Mucosa of descending colon (tissue), 3 donors: ENCODE results near the gene MFSD2B. TPM values are rescaled to one million over a fixed set of nuclear protein-coding genes. Genes with fewer than 3 reads are reported as not detected.
A peak's percentile ranks its signal among the peaks of the same experiment; 100 is the strongest.

ENCODE experiments used
- ATAC-seq: fragments of 200-7000 bp; cut with Tn5 transposase; one replicate; pipeline ENCODE4 v1.9.1; 2020; ENCODE audit warnings: mild to moderate bottlenecking, moderate library complexity
- DNase-seq, 3 donors: peaks; one replicate each; pipeline ENCODE4 v3.0.0-alpha.2; 2020
- H3K36me3 ChIP-seq: fragments of 200-600 bp; one replicate; pipeline ENCODE4 v1.8.0; 2021; ENCODE audit warnings: low read depth, mild to moderate bottlenecking
- H3K4me1 ChIP-seq: fragments of 200-600 bp; one replicate; pipeline ENCODE4 v1.8.0; 2021; ENCODE audit warnings: low read depth, mild to moderate bottlenecking
- H3K4me3 ChIP-seq: fragments of 200-600 bp; one replicate; pipeline ENCODE4 v1.8.0; 2021; ENCODE audit warnings: mild to moderate bottlenecking
- H3K9me3 ChIP-seq: fragments of 200-600 bp; one replicate; pipeline ENCODE4 v1.8.0; 2021; ENCODE audit warnings: mild to moderate bottlenecking
- CTCF ChIP-seq: fragments of 200-600 bp; IDR thresholded peaks from one replicate; pipeline ENCODE4 v1.8.0; 2022; ENCODE audit warnings: antibody characterized with exemption, mild to moderate bottlenecking
- intact Hi-C, 2 donors: fragments of 100-400 bp; cut with DNase I in 1 of 2; cut with micrococcal nuclease in 1 of 2; formaldehyde crosslinking; loops; one replicate each; pipeline versions ENCODE4 v1.11.0 to v1.11.1; 2022; cut with DNase I, micrococcal nuclease
- total RNA-seq, 3 donors: library from RNA; stranded (reverse); fragmentation: NEBNext Ultra II Directional in 2 of 3; extraction: Animal tissue kit (Norgen Biotek cat#: 25700) in 2 of 3; gene quantifications; one replicate each; pipeline versions ENCODE4 v1.2.1 to v1.2.4, GENCODE V29; 2021 to 2023
- donor health status: DM: no; HTN: no; CAD: no; lungs with moderate emphysema.
- donor health status: DM: no; HTN: no; CAD: no.
- donor health status: DM: no; HTN: yes; CAD: no.

Gene MFSD2B
- total RNA-seq, 3 donors from 2014 or later, result 0.19 to 0.89 (median 0.20) TPM

DNA sequence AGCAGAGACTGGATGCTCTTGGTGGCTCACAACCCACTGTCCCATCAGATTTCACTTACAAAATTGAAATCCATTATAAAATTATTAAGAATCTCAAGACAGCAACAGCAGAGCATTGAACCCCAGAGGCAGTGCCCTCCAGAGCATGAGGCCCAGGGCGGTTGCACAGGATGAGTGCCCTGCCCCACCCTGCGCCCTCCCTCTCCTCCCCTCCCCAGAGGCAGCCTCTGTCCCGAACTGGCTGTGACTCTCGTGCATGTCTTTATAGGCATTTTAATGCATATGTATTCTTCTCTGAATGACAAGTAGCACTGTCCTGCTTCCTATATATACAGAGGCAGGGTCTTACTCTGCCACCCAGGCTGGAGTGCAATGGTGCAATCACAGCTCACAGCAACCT, 10.4 kb downstream of the MFSD2B start:
- intact Hi-C loops, result no loop called here
- no peak for TF ChIP-seq CTCF

DNA sequence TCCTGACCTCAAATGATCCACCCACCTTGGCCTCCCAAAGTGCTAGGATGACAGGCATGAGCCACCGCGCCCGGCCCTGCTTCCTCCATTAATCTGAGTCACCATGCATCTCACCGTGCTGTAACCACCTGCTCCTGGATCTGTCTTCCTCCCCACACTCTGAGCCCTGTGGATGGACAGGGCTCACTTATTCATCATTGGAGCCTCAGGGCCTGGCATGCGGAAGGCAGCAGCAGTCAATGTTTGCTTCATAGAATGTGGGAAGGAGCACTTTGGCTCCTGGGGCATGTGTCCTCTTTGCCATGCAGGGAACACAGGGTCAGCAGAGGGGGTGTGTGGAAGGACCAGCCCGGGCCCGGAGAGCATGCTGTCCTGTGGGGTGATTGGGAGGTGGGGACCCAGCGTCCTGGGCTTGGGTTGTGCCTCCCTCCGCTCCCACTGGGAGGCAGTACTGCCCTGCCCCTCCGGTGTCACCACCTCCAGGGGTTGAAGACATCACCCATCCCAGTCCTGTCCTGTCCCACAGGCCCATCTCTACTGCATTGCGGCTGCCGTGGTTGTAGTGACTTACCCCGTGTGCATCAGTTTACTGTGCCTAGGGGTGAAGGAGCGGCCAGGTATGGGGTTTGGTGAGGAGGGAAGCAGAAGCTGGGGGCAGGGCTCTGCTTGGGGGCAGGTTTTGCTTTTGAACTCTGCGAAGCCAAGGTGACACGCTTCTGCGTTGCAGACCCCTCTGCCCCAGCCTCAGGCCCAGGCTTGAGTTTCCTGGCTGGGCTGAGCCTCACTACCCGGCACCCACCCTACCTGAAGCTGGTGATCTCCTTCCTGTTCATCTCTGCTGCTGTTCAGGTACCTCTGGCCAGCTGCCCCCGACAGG, 11.5 kb downstream of the MFSD2B start:
- intact Hi-C loops, result no loop called here
- H3K4me3 ChIP-seq, result no peak overlapping the region
- DNase-seq (peak in 2 of 3 donors; percentile 46 to 62), ATAC-seq (peak; percentile 74)
- H3K4me1 ChIP-seq, result no peaks in the 10 kb centered on the region
- no peaks in the 10 kb centered on the region for H3K9me3 ChIP-seq
- no peaks in the 10 kb centered on the region for H3K36me3 ChIP-seq
- TF ChIP-seq CTCF, result peak; percentile 17

More for the DNA sequence above, 10.4 kb downstream of the MFSD2B start:
- ATAC-seq (no peak), DNase-seq (no peak)
- H3K36me3 ChIP-seq, result no peaks in the 10 kb centered on the region
- no peaks in the 10 kb centered on the region for H3K9me3 ChIP-seq
- no peak overlapping the region for H3K4me3 ChIP-seq
- H3K4me1 ChIP-seq, result no peaks in the 10 kb centered on the region

DNA sequence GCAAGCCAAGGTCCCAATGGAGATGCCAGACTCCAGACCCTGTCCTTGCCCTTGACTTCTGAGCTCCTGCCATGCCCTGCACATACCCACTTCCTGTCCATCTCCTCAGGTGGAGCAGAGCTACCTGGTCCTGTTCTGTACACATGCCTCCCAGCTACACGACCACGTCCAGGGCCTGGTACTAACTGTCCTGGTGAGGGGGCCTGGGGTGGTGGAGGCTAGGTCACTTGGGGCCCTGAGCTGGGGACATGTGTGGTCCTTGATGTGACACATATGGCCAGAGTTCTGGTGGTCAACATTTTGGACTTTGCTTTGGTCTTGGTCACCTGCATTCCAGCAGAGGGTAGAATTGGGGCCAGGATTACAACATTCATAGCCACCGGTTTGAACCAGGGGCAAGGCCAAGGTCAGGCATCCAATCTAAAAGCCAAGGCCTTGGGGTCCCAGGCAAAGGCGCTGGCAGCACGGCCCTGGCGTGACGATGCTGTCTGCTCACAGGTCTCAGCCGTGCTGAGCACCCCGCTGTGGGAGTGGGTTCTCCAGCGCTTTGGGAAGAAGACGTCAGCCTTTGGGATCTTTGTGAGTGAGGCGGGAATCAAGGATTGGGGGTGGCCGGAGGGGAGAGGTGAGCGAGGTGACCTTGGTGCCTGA, 12.6 kb downstream of the MFSD2B start:
- intact Hi-C loops, result no loop called here
- ATAC-seq, result no peak
- TF ChIP-seq CTCF, result no peak
- Histone ChIP-seq H3K4me3 (no peak overlapping the region), H3K36me3 (no peaks in the 10 kb centered on the region), H3K9me3 (no peaks in the 10 kb centered on the region), H3K4me1 (no peaks in the 10 kb centered on the region)
- DNase-seq, result no peak

DNA sequence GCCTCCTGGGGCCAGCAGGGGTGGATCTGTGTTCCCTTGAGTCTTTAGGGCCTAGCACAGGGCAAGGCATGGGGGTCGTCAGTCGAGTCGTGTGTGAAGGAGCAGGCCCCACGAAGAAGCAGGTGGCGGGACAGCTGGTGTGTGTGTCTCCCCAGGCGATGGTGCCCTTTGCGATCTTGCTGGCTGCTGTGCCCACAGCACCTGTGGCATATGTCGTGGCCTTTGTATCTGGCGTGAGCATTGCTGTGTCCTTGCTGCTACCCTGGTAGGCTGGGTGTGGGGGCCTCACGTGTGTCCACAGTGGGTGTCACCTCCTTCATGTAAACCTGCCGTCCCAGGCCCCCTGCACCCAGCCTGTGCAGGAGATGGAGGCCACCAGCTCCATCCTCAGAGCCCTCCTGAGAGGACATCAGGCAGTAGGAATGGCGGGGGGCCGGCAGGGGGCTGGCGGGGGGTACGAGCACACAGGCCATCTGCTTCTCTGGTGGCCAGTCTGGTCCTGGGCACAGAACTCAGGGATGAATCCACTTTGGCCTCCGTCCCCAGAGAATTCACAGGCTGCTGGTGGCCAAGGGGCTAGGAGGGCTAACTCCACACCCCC, 13.2 kb downstream of the MFSD2B start:
- no peak for ATAC-seq
- TF ChIP-seq CTCF, result no peak
- H3K9me3 ChIP-seq, result no peaks in the 10 kb centered on the region
- H3K4me3 ChIP-seq, result no peak overlapping the region
- intact Hi-C loops, result no loop called here
- H3K4me1 ChIP-seq, result no peaks in the 10 kb centered on the region
- DNase-seq, result no peak
- H3K36me3 ChIP-seq, result no peaks in the 10 kb centered on the region

DNA sequence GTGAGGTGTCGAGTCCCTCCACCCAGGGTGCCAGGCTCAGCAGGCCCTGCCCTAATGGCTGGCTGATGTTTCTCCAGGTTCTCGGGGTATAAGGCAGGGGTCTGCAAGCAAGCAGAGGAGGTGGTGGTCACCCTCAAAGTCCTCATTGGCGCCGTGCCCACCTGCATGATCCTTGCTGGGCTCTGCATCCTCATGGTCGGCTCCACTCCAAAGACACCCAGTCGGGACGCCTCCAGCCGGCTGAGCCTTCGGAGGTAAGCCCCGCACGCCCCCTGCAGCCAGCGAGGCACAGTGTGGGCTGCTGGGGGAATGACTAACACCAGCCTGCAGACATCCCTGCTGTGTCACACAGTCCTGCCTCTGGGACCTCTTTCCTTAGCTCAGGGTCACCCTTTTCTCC, 14.1 kb downstream of the MFSD2B start:
- H3K4me1 ChIP-seq, result no peaks in the 10 kb centered on the region
- no peaks in the 10 kb centered on the region for H3K36me3 ChIP-seq
- intact Hi-C loops, result no loop called here
- H3K9me3 ChIP-seq, result no peaks in the 10 kb centered on the region
- H3K4me3 ChIP-seq, result no peak overlapping the region
- TF ChIP-seq CTCF, result no peak
- ATAC-seq (no peak), DNase-seq (no peak)
